Islet precursor cell (in vitro differentiated cells): Measurements from ENCODE around the gene ABCD3.
"Not testable (repeated sequence)": the region's sequence is repeated elsewhere in the genome, so short reads cannot be mapped to it uniquely, and the experiment has no call there.

Experiments used
- DNase-seq: peaks from one replicate; pipeline ENCODE4 v3.0.0-alpha.2; 2018

The ABCD3 gene

DNA sequence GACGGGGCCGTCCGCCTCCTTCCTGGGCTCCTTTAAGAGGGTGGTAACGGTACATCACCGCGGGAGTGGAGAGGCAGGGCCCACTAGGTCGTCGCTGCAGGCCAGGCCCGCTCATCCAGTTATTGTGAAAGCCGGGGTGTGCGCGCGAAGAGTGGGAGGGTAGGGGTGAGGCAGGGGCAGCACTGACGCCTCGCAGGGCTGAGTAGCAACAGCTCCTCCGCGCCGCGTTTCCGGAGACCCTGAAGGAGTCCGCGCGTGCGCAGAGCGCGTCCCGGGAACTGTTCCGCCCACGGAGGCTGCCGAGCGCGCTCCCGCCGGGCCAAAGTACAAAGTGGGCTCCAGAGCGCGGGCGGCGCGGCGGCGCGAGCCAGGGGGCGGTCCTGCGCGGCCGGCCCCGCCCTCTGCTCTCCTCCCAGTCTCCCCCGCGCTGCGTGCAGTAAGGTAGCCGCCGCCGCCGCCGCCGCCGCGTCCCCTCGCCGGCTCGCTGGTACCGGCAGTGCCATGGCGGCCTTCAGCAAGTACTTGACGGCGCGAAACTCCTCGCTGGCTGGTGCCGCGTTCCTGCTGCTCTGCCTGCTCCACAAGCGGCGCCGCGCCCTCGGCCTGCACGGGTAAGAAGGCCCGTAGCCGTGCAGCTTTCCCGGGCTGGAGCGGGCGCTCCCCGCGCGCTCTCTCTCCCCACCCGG lies at the start of gene ABCD3:
Gene ABCD3 (plus strand): TSS at position 412 of the 686 bp plus-strand sequence. CDS start 90 bp downstream, at position 502.
- peak; percentile 99 for DNase-seq

DNA sequence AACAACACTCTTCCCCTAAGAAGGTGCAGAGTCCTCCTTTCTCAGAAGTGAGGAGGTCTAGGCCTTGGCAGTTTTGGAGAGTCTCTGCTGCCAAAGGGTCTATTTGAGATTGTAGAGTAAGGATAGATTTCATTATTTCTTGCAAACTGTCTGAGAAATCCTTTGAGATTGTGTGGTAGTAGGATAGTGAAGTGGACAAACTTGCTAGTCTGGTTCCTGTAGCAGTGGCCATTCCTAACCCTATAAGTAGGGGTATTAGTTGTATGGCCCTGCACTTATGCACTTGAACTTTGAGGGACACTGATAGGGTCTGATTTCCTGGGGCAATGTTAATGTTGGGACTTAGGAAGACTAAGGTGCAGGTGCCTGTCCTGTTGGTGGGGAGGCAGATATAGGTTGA lies 45.4 kb upstream of the ABCD3 start:
- not testable (repeated sequence) for DNase-seq

DNA sequence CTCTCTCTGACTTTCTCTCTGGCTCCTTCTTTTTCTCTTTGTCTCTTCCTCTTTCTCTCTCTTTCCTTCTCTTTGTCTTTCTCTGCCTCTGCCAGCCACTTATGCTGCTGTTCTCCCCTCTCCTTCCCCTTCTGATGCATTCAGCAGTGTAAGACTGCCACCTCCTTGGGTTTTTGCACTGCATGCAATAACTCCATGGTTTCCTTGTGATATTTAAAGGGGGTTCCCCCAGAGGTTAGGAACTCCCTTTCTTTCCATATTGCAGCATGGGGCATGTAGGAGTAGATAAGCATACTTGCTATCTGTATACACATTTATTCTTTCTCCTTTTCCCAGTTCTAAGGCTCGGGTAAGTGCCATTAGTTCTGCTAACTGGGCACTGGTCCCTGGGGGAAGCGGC lies 44.9 kb upstream of the ABCD3 start:
- not testable (repeated sequence) for DNase-seq

DNA sequence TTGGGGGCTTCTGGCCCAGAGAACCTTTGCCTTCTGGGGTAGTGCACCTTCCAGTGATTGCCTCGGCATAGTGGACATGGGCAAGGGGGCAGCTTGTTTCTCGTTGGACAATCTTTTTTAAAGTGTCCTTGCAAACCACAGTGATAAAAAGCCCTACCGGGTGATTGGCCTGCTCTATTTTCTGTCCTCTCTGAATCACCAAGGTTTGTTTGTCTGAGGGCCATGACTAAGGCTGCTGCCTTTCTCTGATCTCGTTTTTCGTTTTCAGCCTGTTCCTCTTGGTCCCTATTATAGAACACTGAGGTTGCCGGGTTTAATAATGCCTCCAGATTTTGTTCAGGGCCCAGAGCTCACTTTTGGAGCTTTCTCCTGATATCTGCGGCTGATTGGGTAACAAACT lies 42.5 kb upstream of the ABCD3 start:
- not testable (repeated sequence) for DNase-seq

DNA sequence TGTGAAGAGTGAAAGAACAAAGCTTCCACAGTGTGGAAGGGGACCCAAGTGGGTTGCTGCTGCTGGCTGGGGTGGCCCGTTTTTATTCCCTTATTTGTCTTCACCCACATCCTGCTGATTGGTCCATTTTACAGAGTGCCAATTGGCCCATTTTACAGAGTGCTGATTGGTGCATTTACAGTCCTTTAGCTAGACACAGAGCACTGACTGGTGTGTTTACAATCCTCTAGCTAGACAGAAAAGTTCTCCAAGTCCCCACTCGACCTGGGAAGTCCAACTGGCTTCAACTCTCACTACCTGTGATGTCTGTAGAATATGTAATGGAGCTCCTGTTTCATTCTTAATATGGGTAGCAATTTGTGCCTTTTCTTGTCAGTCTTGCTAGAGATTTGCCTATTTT lies 39.7 kb upstream of the ABCD3 start:
- DNase-seq = not testable (repeated sequence)

DNA sequence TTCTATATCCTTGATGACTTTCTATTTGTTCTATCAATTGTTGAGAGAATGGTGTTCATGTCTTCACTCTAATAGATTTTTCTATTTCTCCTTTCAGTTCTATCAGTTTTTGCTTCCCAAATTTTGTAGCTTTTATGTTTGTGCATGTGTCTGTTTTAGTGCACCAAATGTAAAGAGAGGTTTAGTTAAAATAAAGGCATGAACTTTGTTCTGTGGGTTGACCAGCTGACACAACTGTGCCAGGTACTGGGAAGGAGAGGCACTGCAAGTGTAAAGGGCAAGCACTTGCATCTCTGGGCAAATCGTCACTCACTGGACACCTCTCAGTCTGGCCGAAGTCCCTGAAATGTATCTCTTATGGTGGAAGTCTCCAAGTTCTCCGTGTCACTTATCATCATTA lies 38.6 kb upstream of the ABCD3 start:
- no peak for DNase-seq

DNA sequence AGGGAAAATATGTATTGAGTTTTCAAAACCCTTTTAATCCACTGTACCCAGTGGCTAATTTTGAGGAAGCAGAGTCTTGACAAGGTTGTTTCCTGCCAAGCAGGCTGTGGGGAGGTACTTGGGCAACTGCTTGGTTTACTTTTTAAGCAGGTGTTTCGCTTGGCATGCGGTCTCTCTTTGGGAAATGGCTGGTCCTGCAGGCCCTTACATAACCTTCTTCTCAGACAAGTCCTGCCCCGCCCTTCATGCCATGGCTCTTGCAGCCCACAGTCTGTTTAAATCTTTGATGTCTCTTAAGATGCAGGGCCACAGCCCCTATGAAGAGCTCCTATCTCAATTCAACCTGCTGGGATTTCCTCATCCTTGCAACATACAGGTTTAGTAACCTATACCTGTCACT lies 36.0 kb upstream of the ABCD3 start:
- no peak for DNase-seq

DNA sequence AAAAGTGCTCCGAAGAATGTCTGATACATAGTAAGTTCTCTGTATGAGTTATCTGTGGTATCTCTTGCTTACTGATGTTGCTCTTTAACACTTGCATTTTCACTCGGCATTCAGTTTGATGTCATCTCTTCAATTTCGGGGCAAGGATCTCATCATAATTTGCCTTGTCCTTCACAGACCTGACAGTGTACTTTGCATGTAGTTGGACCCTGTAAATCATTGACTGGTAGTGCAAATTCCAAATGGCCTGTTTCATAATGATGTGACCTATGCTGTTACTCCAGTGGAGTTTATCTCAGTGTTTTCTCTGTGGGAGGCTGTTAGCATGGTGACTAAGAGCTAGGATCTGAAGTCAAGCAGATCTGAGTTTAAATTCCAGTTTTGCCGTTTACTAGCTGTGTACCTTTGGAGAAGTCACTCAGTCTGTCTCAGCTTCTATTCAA lies 34.2 kb upstream of the ABCD3 start:
- no peak for DNase-seq

DNA sequence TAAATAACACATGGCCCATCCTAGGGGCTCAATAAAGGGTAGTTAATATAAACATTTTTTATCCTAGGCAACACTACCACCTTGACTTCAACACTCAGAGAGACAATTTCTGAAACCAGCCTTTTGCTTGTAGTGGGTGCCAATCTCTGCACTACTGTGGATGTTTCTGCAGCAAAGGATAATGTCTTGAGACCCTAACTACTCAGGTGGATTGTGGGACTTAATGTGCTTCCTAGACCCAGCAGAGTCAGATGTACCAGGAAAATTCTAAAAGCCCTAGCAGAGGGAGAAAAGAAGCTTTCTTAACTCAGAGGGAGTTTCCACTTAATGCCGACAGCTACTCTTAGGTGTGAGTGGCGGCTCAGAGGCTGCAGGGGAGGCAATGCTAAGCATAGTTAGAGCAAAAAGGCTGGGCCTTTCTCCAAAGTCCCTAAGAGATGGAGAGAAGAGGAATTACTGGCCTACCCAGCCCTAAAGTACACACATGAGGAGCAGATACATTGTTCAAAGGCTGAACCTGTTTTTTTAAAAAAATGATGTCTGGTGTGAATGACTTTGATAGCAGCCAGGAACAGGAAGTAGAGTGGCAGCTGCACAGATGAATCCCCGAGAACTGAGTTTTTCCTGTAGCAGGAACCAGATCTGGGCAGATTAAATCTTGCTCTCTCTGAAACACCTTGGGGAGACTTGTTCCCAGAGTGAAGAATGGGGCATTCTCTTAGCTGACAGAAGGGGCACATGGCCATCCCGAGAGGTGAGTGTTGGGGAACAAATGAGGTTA lies 33.5 kb upstream of the ABCD3 start:
- no peak for DNase-seq

DNA sequence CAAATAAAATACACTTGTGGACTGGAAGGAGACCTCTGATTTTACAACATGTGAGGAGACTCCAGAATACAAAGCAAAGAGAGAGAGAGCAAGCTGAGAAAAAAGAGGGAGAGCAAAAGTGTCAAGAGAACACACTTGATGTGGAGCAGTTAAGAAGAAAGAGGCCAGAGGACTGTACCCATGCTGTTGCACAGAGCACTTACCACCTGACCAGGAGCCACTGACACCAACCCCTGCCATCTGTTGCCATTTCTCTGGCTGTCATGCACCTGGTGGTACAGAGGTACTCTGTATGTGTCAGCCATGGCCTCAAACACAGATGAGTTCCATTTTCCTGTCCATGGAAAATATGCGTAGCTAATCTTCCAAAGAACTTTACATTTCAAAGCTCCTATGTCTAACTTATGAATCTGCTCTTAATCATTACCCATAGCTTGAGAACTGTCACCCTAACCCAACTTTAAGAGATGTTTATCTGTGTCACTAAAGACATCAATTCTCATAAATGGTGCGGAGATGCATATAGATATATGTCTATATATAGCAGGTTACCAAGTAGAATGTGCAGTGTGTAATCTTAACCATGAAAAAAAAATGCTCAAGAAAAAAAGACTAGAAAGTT lies 32.8 kb upstream of the ABCD3 start:
- no peak for DNase-seq

DNA sequence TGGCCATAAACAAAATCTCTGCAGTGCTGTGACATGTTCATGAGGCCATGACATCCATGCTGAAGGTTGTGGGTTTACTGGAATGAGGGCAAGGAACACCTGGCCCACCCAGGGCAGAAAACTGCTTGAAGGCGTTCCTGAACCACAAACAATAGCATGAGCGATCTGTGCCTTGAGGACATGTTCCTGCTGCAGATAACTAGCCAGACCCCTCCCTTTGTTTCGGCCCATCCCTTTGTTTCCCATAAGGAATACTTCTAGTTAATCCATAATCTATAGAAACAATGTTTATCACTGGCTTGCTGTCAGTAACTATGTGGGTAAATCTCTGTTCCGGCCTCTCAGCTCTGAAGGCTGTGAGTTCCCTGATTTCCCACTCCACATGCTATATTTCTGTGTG lies 28.9 kb upstream of the ABCD3 start:
- DNase-seq = no peak

DNA sequence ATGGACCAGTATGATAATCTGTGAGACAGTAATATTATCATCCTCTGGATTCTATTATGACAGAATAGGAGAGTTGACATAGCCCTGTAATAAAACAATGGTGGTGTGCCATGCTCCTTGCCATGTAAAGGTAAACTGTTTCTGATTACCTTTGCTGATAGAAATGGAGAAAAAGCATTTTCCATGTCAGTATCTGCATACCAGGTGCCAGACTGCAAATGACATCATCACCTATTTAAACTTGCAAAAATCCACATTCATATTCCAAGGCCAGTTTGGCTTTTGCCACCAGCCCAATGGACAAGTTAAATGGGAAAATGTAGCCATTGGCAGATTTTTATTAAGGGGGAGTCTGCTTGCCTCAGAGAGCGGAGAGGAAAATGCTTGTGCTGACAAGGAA lies 23.9 kb upstream of the ABCD3 start:
- DNase-seq = no peak

DNA sequence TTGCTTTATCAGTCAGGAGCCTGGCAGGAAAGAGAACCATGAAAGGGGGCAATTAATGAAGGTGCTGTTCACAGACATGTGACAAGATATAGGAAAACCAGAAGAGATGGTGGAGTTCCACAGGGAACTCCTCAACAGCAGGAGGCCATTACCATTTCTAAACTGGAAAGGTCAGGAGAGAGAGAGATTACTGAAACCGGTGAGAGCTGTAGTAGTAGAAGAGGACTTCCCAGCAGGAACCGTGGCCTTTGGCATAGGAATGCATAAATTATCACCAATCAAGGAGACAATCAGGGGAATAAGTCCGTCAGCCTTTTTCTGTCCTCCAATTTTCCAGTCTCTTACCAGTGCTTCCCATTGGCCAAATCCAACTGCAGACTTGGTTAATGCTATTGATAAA lies 23.0 kb upstream of the ABCD3 start:
- no peak for DNase-seq

DNA sequence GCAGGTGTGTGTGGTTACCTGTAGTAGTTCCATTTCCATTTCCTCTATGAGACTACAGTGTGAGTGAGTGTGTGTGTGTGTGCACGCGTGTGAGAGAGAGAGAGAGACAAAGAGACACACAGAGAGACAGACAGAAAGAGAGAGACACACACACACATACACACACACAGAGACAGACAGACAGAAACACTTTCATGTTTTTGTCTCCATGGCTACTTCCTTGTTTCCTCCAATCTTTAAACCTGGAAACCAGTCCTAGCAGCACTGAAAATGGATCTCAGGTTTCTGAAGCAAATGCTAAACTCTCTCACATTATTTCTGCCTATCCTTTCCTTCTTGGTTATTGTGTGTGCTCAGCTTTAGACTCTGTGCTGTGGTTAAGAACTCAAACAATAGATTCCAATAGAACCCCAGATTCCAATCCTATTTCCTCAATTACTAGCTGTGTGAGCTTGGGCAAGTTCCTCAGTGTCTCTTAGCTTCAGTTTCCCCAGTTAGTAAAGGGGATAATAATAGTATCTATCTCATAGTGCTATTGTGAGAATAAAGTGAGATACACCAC lies 22.4 kb upstream of the ABCD3 start:
- DNase-seq = no peak

DNA sequence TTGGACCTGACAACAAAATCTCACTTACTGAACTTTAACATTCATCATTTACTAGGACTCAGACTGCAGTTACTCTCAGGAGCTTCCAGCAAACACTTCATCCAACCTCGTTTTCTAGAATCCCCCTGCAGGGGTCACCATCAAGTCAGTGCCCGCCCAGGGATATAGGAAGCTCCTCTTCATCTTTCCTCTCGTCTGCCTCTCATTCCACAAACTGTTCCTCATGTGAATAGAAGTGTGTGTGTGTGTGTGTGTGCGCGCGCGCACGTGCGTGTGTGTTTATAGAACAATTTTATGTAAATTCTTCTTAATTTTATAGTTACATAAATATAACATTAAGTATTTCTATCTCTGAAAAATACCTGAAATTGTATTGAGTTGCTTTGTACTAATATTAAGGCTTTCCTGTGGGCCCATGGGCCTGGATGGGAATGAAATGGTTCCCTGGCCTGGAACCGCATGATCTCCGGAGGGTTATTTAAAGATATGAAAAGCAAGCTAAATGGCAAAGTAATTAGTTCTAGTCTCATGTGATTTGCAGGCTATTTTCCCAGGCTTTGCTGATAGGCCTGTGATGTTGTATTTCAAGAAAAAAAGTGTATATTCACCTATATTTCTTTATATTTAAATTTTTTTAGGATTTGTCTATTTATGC lies 21.7 kb upstream of the ABCD3 start:
- peak; percentile 57 for DNase-seq

DNA sequence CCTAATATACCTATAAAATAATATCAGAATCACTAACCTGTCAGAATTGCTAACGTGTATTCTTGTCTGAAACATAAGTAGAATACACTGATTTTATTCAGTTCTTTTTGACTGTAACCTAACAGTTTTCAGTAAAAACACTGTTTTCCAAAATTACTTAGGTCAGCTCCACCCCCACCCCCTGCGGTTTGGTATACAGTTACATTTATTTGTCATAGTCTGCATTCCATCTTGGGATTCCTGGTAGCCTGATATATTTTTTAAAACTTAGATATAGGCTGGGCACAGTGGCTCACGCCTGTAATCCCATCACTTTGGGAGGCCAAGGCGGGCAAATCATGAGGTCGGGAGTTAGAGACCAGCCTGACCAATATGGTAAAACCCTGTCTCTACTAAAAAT lies 19.8 kb upstream of the ABCD3 start:
- DNase-seq = no peak

DNA sequence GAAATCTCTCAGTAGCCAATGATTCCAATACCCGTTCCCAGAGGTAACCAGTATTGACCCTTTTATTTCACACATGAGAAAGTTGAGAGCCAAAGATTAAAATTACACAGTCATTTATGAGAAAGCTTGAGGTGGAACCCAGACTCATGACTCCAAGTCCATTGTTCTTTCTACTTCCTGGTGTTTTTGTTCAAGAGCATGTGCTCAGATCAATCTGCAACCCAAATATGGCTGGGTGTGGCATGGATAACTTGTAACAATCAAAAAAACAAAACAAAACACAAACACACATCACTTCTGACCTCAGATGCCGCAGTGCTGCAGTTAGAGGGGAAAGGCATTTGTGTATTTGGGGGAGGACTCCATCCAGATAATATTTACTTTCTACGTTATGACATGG lies 18.7 kb upstream of the ABCD3 start:
- no peak for DNase-seq

DNA sequence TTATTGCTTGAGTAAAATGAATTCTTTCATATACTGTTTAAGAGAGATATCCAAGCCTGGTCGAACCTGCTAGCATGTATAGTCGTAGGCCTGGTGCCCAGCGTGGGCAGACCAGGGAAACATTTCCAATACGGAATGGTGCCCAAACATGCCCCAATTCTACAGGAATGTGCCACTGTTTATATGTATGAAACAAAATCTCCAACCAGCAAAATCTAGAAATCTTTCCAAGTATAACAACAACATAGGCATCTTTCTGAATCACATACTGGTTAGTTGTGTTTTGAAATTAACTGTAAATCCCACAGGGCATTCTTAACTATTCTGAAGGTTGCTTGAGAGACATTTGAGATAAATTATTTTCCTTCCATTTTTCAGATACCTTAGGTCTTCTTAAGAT lies 17.0 kb upstream of the ABCD3 start:
- no peak for DNase-seq

DNA sequence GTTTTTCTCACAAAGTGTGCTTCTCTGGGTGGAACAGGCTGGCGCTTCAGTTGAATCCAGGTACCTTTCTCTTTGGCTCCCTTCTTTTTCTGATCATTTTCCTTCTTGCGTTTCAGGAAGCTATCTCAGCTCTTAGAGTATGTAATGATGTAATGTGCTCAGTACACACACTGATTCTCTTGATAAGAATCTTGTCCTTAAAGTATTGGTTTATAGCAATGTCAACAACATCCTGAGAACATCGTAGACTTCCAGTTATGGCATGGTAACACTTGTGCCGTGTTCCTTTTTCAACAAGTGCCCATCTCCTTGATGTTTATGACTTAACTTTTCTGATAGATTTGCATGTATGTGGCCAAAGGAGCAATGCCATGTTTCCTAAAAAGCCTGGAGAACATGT lies 11.7 kb upstream of the ABCD3 start:
- no peak for DNase-seq

DNA sequence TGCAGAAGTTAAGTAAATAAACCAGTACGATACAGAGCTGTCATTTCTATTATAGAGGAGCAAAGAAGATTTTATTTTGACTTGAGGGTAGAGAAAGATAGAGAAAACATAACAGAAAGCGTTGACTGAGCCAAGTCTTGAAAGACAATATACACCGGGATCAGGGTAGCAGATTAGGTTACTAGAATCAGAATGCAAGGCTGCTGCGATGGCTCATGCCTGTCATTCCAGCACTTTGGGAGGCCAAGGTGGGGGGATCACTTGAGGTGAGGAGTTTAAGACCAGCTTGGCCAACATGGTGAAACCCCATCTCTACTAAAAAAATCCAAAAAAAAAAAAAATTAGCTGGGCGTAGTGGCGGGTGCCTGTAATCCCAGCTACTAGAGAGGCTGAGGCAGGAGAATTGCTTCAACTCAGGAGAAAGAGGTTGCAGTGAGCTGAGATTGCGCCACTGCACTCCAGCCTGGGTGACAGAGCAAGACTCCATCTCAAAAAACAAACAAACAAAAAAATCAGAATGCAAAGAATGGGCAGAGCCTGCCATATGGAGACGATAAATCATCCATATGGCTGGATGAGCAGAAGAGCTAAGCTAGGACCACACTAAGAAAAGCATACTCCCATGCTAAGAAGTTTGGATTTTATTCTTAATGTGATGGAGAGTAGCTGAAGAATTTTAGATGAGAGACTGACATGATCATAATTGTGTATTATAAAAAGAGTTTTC lies 9.9 kb upstream of the ABCD3 start:
- DNase-seq = no peak

DNA sequence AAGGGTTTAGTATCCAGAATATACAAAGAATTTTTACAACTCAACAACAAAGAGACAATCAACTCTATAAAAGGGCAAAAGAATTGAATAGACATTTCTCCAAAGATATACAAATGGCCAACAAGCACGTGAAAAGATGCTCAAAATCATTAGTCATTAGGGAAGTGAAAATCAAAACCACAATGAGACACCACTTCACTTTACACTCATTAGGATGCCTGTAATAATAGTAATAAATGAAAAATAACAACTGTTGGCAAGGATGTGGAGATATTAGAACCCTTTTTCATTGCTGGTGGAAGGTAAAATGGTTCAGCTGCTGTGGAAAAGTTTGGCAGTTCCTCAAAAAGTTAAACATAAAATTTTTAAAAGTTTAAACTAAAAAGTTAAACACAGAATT lies 7.0 kb upstream of the ABCD3 start:
- DNase-seq = no peak

DNA sequence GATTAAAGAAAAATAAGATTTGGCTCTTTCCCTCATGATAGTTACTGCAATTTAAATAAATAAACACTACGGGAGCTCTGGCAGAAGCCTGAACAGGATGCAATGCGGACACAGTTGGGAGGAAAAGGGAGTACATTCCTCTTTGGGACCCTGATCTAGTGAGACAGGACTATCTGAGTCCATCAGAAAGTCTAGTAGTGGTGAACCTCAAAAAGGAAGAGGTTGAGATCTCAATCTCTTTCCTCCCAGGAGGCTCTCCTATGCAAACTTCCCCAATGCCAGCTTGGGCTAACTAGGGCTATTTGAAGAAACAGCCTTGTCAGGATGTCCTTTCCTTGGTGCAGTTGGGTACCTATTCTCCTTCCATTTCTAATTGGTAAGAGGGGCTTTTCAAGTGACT lies 4.9 kb upstream of the ABCD3 start:
- DNase-seq = no peak
